C1 segment of cervical spinal cord (tissue), 14 donors: ENCODE measurements around the gene LKAAEAR1.
"Not testable (repeated sequence)": the region's sequence is repeated elsewhere in the genome, so short reads cannot be mapped to it uniquely, and the experiment has no call there.

Experiments
- DNase-seq, 14 donors: peaks; one replicate each; lab custom pipeline; 2025; lab: John Stamatoyannopoulos, UW

LKAAEAR1 gene, protein sequence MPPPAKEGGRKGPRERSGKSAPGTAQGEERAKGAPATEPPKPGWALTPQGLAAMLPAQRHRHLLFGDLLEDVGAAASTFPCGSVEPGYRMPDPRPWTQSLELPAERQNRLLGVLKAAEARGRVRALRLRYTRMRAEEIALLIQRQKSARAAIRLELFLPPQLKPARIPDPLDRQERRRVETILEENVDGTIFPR

DNA sequence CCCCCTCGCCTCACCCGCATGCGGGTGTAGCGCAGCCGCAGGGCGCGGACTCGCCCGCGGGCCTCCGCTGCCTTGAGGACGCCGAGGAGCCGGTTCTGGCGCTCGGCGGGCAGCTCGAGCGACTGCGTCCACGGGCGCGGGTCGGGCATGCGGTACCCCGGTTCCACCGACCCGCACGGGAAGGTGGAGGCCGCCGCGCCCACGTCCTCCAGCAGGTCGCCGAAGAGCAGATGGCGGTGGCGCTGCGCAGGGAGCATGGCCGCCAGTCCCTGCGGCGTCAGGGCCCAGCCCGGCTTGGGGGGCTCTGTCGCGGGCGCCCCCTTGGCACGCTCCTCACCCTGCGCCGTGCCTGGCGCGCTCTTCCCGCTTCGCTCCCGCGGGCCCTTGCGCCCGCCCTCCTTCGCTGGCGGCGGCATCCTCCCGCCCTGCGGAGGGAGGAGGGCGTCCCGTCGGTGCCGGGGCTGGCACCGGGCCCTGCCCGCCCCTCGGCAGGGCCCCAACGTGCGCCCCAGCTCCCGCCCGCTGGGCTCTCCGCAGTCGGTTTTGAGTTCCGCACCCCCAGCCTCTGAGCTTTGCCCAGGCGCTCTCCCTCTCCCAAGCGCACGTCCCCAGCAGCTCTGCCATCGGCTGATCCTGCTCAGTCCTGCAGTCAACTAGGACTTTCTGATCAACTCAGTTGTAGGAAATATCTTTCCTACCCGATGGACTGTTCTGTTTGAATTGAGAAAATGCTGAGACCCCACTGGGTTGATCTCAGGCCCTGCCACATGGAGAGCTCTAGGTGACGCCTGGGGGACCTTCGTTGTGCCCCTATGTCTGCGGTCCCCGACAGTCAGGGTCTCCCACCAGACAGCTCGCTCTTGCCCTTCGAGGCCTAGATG is at the start of gene LKAAEAR1:
LKAAEAR1 (minus strand) TSS at position 595 of the 881 bp plus-strand sequence; CDS start at position 416, 179 bp downstream.
- DNase-seq = no peak

DNA sequence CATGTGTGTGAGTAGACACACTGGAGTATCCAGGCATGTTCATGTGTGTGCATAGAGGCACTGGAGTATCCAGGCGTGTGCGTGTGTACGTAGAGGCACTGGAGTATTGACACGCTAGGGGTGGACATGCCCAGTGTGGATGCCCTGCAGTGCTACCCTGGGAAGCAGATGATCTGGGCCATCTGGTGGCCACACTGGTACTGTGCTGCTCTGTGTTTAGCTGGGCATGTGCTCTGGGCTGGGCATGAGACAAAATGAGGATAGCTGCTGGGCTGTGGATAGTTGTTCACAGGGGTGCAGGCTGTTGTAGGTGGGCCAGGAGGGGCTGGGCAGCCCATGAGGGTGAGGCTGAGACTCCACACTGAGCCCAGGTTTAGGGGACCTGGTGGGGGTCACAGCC is 47.2 kb upstream of the LKAAEAR1 start:
- DNase-seq = peak in 1 of 14 donors; percentile 51

DNA sequence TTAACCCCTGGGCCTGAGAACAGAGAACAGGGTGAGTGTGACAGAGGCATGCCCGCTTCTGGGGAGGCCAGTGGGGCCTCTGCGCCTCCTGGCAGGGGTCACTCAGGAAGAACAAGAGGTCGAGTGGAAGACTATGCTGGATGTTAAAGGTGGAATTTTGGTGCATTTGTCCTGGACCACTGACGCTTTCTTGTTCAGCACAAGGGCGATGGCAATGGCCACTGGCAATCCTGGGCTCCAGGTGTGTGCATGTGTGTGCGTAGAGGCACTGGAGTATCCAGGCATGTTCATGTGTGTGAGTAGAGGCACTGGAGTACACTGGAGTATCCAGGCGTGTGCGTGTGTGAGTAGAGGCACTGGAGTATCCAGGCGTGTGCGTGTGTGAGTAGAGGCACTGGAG is 46.7 kb upstream of the LKAAEAR1 start:
- DNase-seq = no peak

DNA sequence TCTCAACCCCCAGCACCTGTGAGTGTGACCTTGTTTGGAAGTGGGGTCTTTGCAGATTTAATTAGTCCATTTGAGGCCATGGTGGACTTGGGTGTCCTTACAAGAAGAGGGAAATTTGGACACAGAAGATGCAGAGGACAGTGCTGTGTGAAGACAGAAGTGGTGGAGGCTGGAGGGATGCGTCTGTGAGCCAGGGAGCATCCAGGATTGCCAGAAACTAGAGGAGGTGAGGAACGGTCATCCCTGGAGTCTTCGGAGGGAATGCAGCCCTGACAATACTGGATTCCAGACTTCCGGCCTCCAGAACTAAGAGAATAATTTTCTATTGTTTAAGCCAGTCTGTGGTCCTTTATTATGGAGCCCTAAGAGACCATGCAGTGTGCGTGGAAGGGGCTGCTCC is 46.1 kb upstream of the LKAAEAR1 start:
- no peak for DNase-seq

DNA sequence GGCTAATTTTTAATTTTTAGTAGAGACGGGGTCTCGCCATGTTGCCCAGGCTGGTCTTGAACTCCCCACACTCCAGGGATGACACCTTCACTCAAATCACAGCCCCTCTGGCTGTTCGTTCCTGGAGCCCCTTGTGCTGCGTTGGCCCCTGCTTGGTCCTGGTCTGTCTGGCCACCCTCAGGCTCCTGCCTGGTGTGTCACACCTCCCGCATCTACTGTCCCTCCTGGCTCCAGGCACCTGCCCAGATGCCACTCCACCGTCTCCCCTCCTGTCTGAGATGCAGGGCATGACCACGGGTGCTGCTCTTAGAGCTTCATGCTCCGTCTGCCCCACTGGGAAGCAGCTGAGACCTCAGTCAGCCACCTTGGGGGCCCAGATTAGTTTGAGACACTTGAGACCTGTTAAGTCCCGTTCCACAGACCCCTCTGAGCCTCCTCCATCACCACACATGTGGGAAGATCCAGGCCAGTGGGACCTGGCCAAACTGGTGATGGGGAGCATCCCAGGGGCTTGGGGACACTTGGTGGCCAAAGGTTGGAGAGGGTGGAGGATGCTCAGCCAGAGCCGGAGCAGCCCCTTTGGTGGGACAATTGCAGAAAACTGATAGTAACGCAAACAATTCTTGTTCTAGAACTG is 45.1 kb upstream of the LKAAEAR1 start:
- DNase-seq = no peak

DNA sequence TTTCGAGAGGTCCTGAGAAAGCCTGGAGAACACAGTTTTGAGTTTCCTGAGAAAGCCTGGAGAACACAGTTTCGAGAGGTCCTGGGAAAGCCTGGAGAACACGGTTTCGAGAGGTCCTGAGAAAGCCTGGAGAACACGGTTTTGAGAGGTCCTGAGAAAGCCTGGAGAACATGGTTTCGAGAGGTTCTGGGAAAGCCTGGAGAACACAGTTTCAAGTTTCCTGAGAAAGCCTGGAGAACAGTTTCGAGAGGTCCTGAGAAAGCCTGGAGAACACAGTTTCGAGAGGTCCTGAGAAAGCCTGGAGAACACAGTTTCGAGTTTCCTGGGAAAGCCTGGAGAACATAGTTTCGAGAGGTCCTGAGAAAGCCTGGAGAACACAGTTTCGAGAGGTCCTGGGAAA is 39.3 kb upstream of the LKAAEAR1 start:
- not testable (repeated sequence) for DNase-seq

DNA sequence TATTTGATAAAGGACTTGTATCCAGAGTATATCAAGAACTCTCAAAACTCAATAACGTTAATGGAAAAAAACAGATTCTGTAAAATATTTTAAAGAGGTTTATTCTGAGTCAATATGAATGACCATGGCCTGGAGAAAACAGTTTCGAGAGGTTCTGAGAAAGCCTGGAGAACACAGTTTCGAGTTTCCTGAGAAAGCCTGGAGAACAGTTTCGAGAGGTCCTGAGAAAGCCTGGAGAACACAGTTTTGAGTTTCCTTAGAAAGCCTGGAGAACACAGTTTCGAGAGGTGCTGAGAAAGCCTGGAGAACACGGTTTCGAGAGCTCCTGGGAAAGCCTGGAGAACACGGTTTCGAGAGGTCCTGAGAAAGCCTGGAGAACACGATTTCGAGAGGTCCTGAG is 38.7 kb upstream of the LKAAEAR1 start:
- not testable (repeated sequence) for DNase-seq

DNA sequence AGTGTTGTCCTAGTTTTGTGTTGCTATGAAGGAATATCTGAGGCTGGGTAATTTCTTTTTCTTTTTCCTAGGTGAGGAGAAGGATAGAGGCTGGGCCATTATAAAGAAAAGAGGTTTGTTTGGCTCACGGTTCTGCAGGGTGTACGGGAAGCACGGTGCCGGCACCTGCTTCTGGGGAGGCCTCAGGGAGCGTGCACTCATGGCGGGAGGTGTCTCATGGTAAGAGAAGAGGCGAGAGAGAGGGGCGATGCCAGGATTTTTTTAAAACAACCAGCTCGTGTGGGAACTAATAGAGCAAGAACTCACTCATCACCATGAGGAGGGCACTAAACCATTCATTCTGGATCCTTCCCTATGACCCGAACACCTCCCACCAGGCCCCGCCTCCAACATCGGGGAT is 37.4 kb upstream of the LKAAEAR1 start:
- DNase-seq = no peak

DNA sequence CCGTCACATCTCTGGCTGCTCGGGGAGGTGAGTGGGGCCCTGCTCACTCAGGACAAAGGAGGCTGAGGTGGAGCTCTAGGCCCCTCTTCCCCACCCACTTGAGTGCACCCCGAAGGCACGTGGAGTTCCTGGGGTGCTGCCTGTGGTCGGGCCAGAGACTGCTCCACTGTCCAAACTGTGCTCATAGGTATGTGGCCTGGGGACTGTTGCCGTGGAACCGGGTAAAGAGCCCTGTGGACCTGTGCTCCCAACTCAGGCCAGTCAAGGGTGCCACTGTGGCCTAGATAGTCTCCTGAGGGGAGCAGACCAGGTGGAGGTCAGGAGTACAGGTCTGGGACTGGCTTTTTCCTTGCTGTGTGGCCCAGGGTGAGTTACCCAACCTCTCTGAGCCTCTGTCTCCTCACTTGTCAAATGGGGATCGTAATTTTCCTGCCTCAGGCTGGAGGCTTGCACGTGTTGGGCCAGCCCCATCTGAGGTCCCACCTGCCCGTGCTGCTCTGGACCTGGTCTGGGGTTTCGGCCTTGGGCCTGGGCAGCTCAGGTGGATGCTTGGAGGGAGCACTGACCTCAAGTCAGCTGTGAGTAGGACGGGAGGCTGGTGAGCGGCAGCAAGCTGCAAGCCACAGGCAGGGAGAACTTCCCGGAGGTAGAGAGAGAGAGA is 35.6 kb upstream of the LKAAEAR1 start:
- no peak for DNase-seq

DNA sequence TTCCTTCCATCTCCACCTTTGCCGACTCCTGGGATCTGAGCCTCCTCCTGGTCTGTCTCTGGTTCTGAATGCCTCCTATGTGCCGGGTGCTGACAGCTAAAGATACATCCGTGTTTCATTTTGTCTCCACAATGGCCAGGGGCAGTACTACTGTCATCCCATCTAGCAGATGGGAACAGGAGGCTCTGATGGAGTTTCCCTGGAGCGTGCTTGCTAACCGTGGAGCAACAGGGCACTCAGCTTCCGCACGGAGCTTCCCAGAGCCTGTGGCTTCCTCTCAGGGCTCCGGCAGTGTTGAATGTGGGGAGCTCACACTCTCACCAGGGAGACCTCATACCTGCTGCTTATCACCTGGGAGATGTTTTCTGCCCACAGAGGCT is 35.1 kb upstream of the LKAAEAR1 start:
- no peak for DNase-seq

DNA sequence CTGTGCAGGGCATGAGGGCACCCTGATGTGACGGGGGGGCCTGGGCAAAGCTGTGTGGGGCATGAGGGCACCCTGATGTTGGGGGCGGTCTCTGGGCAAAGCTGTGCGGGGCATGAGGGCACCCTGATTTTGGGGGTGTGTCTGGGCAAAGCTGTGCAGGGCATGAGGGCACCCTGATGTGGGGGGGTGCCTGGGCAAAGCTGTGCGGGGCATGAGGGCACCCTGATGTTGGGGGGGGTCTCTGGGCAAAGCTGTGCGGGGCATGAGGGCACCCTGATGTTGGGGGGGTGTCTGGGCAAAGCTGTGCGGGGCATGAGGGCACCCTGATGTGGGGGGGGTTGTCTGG is 33.2 kb upstream of the LKAAEAR1 start:
- not testable (repeated sequence) for DNase-seq

DNA sequence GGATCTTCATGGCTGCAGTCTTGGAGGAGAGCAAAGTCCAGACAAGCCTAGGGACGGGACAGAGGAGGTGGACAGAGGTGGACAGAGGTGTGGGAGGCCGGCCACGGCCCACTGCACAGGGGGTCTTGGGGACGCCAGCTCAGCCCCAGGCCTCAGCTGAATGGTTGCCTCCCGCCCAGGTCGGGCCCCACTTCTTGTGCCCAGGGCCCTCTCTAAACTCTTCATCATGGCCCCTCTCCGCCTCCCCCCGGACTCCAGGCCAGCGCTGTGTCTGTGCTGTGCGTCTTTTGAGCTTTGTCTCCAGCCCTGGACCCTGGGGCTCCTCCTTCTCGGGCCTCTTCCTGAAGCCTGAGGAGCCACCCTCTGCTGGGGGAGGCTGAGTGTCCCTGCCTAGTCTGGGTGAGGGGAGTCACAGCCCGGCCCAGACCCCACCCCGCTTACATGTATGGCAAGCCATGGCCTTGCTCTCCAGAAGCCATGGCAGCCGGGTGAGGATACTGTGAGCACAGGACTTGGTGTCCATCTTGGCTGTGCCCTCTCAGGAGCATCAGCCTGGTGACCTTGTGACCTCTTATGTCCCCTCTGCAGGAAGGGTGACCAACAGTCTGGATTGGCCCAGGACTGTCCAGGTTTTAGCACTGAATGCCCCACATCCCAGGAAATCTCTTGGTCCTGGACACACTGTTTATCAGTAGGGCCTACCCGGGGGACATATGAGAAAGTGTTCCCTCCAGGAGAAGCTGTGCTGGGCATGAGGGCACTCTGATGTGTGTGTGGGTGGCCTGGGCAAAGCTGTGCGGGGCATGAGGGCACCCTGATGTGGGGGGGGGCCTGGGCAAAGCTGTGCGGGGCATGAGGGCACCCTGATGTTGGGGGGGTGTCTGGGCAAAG is 32.6 kb upstream of the LKAAEAR1 start:
- no peak for DNase-seq

DNA sequence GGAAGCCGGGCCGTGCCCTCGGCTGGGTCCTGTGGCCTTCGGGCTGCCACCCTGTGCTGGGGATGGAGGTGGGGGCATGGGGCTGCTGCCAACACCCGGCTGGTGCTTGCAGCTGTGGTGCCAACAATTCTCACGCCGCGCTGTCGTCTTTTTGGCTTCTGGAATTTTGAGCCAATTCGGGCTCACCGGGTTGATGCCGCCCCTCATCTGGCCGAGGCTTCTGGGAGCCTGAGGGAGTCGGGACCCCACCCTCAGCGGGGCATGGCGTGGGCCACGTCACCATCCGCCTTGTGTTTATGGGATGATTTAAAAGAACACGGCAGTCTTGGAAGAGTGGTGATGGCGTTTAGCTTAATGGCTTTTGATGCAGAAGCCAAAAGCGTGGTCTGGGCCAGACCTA is 31.8 kb upstream of the LKAAEAR1 start:
- DNase-seq = no peak

DNA sequence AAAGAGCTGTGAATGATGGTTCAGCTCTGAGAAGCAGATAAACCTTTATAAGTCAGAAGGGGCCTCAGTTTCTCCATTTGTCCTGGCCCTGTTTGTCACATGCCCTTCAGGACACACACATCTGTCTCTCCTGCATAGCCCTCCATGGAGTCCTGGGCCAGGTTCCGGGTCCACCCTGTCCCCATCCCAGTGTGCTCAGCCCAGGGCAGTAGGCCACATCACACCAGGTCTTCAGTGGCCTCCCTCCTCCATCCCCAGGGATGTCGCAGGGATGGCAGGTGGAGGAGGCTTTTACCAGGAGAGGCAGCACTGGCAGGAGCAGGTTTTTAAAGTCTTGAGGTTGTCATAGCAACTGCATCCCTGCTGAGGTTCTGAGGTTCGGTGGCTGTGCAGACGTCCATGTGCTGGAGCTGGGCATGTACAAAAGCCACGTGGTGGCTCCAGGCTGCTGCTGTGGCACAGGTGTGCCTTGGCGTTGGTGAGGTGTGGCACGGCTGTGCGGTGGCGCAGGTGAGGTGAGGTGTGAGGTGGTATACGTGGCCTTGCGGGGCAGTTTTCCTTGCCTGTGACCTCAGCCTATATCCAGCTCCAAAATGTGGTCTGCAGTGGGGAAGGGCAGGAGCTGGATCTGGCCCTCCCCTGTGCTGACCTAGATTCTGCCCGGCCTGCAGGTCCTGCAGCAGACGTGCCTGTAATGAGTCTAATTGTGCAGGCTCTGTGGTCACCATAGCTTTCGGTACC is 31.1 kb upstream of the LKAAEAR1 start:
- DNase-seq = peak in 1 of 14 donors; percentile 92

DNA sequence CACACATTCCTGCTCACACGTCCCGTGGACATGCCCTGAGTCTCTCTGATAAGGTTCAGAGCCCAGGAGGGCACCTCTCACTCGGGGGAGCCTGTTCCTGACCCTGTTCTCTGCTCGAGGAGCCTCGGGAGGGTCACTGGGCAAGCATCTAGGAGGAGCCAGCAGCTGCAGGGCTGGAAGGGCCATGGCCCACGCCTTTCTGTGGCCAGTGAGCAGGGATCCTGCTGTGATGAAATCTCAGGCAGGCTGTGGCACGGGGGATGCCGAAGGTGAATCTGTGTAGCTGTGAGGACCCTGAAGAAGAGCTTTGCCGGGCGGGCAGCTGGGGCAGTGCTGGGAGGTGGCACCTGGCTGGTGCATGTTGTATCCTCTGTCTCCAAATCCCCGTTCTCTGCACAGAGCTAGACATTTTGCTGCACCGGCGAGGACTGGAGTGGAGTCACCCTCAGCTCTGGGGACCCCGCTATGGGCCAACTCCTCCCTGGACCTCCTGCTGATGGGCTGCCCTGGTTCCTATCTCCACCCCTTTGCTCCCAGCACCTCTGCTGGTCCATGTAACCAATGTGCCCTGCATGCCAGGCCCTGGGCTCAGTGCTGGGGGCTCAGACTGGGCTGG is 30.3 kb upstream of the LKAAEAR1 start:
- no peak for DNase-seq

DNA sequence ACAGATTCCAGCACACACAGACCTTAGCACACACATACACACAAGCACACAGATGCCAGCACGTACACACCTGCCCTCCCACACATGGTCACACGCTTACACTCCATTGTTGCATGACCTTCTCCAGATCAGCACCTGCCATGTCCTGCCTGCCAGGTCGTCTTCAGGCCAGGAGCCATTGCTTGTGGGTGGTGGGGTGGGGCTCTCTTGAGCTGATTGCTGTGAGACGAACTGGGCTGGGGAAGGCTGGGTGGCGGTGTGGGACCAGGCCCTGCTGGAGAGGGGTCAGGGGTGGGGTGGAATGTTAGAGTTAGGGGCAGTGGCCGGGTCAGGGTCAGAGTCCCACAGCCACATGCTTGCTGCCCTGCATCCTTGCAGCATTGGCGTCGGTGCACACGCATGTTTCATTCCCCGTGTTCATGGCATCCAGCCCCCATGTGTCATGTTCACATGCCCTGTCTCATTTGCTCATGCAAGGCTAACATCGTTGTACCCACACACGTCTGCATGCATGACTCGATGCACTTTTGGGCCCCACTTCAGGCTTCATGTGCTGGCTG is 29.7 kb upstream of the LKAAEAR1 start:
- no peak for DNase-seq

DNA sequence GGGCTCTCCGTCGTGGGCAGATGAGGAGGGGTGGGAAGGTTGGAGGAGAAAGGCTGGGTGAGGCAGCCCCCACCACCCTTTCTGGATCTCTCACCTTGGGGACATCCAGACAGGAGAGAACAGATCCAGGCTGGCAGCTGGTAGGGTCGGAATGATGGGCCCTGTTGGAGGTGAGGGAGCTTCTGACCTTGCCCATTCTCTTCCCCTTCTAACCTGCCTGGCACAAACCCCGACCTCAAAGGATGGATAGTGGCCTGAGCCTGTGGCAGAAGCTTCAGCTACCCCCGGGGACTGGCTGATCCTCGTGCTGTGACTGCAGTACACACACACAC is 29.2 kb upstream of the LKAAEAR1 start:
- DNase-seq = no peak

DNA sequence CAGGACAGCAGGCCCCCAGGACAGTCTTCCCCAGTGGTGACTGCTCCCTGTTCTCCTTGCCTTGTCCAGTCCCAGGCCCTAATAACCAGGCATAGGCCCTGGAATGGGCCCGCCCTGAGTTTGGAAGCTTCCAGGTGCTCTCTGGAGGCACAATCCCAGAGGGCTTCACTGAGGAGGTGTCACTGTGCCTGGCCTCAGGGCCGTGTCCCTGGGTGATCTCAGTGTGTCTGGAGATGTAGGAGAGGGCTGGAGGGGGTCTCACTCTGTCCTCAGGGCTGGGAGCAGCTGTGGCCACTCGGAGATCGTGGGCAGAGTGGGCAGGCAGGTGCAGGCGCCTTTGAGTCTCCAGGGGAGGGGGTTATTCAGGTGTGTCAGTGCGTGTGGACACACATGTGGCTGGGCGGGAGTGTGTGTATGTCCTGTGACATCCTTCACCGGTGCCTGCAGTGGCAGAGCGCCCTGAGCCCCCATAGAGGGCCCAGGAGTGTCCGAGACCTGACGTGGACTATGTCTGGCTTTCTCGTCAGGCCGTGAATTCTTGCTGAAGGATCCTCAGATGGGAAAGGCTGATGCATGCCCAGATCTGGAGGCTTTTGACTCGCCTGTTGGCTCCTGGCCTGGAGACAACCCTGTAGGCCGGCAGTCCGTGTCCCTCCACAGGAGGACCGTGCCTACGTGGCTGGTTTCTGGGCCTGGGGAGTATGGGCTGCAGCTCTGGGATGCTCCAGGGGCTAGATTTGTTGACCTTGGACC is 28.7 kb upstream of the LKAAEAR1 start:
- DNase-seq = peak in 1 of 14 donors; percentile 52
